Pancreas (tissue), 10 donors: Measurements from ENCODE around the gene NDC1. TPM values are rescaled to one million over a fixed set of nuclear protein-coding genes. Genes with fewer than 3 reads are reported as not detected.

Experiments
- ATAC-seq, 4 donors: fragments of 200-7000 bp; cut with Tn5 transposase; one replicate each; pipeline versions ENCODE4 v1.8.0 to v1.9.1; 2020; ENCODE audit warnings: mild to moderate bottlenecking in 4 of 4, moderate library complexity in 4 of 4
- DNase-seq, 6 donors: peaks; one replicate each; pipeline ENCODE4 v3.0.0-alpha.2; 2020
- FAIRE-seq: peaks from 2 replicates; lab custom pipeline; 2012; peaks lifted over from hg19 to GRCh38; lab: Jason Lieb, UNC
- H3K27ac ChIP-seq, 4 donors: fragments of 200-600 bp; sonication (generic); 1 replicate in 3 of 4; 2 replicates in 1 of 4; pipeline versions ENCODE4 v1.5.0 to v1.8.0; 2020
- H3K27me3 ChIP-seq, 4 donors: fragments of 200-600 bp; one replicate each; pipeline ENCODE4 v1.8.0; 2021
- H3K36me3 ChIP-seq, 3 donors: fragments of 200-600 bp; sonication (generic) in 1 of 3; one replicate each; pipeline versions ENCODE4 v1.5.0 to v1.8.0; 2020 to 2021
- H3K4me1 ChIP-seq, 3 donors: fragments of 200-600 bp; one replicate each; pipeline ENCODE4 v1.8.0; 2021
- H3K4me3 ChIP-seq, 4 donors: fragments of 200-600 bp; sonication (generic) in 2 of 4; one replicate each; pipeline versions ENCODE4 v1.5.0 to v1.8.0; 2020 to 2021
- H3K9me3 ChIP-seq, 4 donors: fragments of 200-600 bp; one replicate each; pipeline ENCODE4 v1.8.0; 2021
- CTCF ChIP-seq, 4 donors: fragments of 200-600 bp; sonication (generic) in 3 of 4; IDR thresholded peaks; one replicate each; pipeline versions ENCODE4 v1.5.0 to v1.8.0; 2021; ENCODE audit warnings: antibody characterized with exemption in 4 of 4
- WGBS, 2 donors: extraction: QIAGEN DNeasy Blood & Tissue Kit; methylation state at CpG; one replicate each; pipeline ENCODE4 v1.1.7; 2013; 5-methylcytosine and 5-hydroxymethylcytosine counted together
- intact Hi-C, 3 donors: fragments of 100-400 bp; cut with DNase I; formaldehyde crosslinking; loops; one replicate each; pipeline versions ENCODE4 v1.11.1 to v1.14.2; 2022
- polyA plus RNA-seq, 2 donors: library from polyadenylated mRNA; stranded (reverse); fragments of 200-250 nt; gene quantifications; one replicate each; pipeline ENCODE4 v1.2.3, GENCODE V29; 2013
- total RNA-seq, 6 donors: library from RNA; stranded (reverse); fragmentation: NEBNext Ultra II Directional in 4 of 6; extraction: Animal tissue kit (Norgen Biotek cat#: 25700) in 4 of 6; gene quantifications; one replicate each; pipeline versions ENCODE4 v1.2.1 to v1.2.4, GENCODE V29; 2021 to 2023
- donor health status: healthy with polysubstance abuse.
- donor health status: DM: no; HTN: no; CAD: no; lungs with moderate emphysema.
- donor health status: DM: no; HTN: no; CAD: no.
- donor health status: control.
- donor health status: control.
- donor health status: Bipolar disorder and iron deficiency.
- donor health status: DM: yes; HTN: yes; CAD: no.
- donor health status: DM: no; HTN: no; CAD: no.
- donor health status: DM: no; HTN: no; CAD: no.
- donor health status: DM: yes; HTN: yes; CAD: no.

Gene NDC1
- total and polyA plus RNA-seq, 8 donors, result 1.6 to 7.4 (median 4.7) TPM

- Histone ChIP-seq H3K9me3 (no peaks in the 10 kb centered on the region), H3K27ac (no peak overlapping the region), H3K27me3 (no peaks in the 10 kb centered on the region), H3K4me1 (no peaks in the 10 kb centered on the region), H3K36me3 (no peaks in the 10 kb centered on the region), H3K4me3 (no peak overlapping the region)
- 61 to 65% methylated on average over 12 of the region's 12 CpGs for WGBS, 2 donors
- TF ChIP-seq CTCF (IDR thresholded peaks at IDR 0.05), result no peak
- intact Hi-C loops, result no loop called here
- FAIRE-seq (no peak), ATAC-seq (no peak), DNase-seq (no peak)
These were observed 107.8 kb downstream of the NDC1 start for GRCh38 chr1:53730224-53730865.

GRCh38 chr1:53729456-53730223 is 108.5 kb downstream of the NDC1 start:
- H3K36me3 ChIP-seq, result no peaks in the 10 kb centered on the region
- H3K27ac ChIP-seq, result no peak overlapping the region
- H3K4me3 ChIP-seq, result no peak overlapping the region
- H3K4me1 ChIP-seq, result no peaks in the 10 kb centered on the region
- intact Hi-C loops, result no loop called here
- DNase-seq (no peak), FAIRE-seq (no peak), ATAC-seq (no peak)
- no peaks in the 10 kb centered on the region for H3K9me3 ChIP-seq
- WGBS, 2 donors, result 56 to 60% methylated on average over 16 of the region's 16 CpGs
- H3K27me3 ChIP-seq, result no peaks in the 10 kb centered on the region
- TF ChIP-seq CTCF (IDR thresholded peaks at IDR 0.05), result no peak

- Histone ChIP-seq H3K27me3 (no peaks in the 10 kb centered on the region), H3K9me3 (no peaks in the 10 kb centered on the region), H3K36me3 (no peaks in the 10 kb centered on the region), H3K4me3 (no peak overlapping the region), H3K4me1 (no peaks in the 10 kb centered on the region), H3K27ac (no peak overlapping the region)
- FAIRE-seq, result no peak
- DNase-seq, result no peak
- intact Hi-C loops, result no loop called here
- no peak for TF ChIP-seq CTCF (IDR thresholded peaks at IDR 0.05)
- no peak for ATAC-seq
- 68 to 71% methylated on average over 17 of the region's 17 CpGs for WGBS, 2 donors
These were observed 109.2 kb downstream of the NDC1 start for GRCh38 chr1:53728702-53729455.

- Histone ChIP-seq H3K4me3 (no peak overlapping the region), H3K36me3 (no peaks in the 10 kb centered on the region), H3K4me1 (no peaks in the 10 kb centered on the region), H3K27ac (no peak overlapping the region), H3K9me3 (no peaks in the 10 kb centered on the region), H3K27me3 (no peaks in the 10 kb centered on the region)
- 44 to 55% methylated on average over 1 of the region's 1 CpG for WGBS, 2 donors
- ATAC-seq (no peak), DNase-seq (no peak), FAIRE-seq (no peak)
- no peak for TF ChIP-seq CTCF (IDR thresholded peaks at IDR 0.05)
- intact Hi-C loops, result no loop called here
These were observed 109.9 kb downstream of the NDC1 start for GRCh38 chr1:53728196-53728595.
